Hematopoietic multipotent progenitor cell treated with erythropoietin and hydrocortisone succinate and interleukin-3 and kit ligand, for 8 days (in vitro differentiated cells): Measurements from ENCODE around the gene CTSC.

ENCODE experiments used
- DNase-seq: peaks from one replicate; pipeline ENCODE4 v3.0.0-alpha.2; 2015

CTSC gene

GRCh38 chr11:88315015-88315414, 22.5 kb downstream of the CTSC start:
- no peak for DNase-seq

DNA sequence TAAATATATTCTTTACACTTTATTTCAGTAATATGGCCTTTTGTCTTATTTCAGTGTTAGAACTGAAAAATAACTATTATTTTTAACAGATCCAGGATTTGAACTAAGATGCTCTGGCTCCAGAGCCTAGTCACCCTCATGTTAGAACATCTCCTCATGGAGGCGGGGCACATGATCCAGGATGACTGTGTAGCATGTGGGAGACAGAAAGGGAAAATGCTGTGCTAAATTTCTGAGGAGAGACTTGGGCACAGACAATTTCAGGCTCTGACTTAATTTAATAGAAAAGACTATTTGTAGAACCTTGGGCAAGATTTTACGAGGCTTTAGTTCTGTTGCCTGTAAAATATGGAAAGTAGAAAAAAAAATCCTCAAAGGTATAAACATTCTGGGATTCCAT, 24.1 kb downstream of the CTSC start:
- no peak for DNase-seq

GRCh38 chr11:88312628-88313027, 24.9 kb downstream of the CTSC start:
- peak; percentile 50 for DNase-seq

DNA sequence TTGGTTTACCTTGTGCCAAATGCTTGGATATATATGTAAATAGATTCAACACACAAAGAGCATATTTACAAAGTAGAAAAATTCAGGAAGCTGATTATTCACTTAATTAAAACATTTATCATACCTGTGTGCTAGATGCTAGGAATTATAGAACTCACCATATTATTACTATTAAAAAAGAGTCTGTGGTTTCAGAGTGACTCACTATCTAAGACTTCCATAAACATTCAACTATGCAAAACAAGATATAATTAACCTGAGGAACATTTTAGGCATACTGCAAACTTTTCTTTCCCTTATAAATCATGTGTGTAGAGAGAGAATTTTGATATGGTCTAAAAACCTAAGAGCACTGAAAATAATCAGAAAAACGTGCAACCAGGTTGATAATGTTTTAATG, 27.3 kb downstream of the CTSC start:
- no peak for DNase-seq

- DNase-seq: no peak
Measured at GRCh38 chr11:88308576-88308975, 29.0 kb downstream of the CTSC start.

GRCh38 chr11:88307749-88308425, 29.6 kb downstream of the CTSC start:
- no peak for DNase-seq

DNA sequence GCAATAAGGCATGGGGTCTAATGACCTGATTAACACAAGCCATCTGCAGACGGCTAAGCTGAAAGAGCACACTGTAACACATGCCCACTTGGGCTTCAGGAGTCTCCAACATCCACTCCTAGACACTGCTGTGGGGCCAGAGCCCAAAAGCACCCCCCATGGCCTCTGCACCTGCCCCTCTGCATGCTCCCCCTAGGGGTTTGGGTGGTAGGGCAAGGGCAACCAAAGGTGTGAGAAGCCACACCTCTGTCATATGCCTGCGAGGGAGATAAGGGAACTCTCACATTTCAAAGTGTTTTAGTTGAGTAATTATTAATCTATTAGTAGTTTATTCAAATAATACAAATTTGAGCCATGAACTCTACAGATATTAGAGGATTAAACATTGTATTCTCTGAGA, 30.8 kb downstream of the CTSC start:
- DNase-seq: no peak

DNA sequence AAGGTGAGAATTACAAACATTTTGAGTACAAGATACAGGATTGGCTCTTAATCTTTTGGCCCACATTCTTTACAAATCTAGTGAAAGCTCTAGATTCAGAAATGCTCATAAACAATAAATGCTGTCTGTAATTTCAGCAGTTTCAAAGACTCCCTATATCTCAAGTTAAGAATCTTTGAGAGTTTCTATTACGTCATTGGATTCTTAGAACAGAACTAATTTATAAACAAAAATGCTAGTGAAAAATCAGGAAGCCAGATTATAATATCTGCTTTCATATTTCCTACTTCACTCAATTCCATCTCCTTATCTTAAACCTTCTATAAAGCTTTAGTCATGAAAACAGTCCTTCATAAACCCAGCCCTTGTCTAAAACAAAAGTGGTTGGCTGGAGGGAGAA, 32.1 kb downstream of the CTSC start:
- DNase-seq: no peak

DNA sequence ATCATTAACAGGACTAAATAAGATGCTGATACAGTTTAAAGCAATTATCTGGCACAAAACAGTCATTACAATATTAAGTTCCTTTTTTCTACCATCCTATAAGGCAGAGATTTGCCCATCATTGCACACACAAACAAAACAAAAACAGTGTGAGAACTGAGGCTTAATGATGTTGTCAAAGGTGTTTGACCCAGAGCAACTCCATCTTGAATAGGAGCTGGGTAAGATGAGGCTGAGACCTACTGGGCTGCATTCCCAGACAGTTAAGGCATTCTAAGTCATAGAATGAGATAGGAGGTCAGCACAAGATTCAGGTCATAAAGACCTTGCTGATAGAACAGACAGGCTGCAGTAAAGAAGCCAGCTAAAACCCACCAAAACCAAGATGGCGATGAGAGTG, 33.2 kb downstream of the CTSC start:
- peak; percentile 3 for DNase-seq

DNA sequence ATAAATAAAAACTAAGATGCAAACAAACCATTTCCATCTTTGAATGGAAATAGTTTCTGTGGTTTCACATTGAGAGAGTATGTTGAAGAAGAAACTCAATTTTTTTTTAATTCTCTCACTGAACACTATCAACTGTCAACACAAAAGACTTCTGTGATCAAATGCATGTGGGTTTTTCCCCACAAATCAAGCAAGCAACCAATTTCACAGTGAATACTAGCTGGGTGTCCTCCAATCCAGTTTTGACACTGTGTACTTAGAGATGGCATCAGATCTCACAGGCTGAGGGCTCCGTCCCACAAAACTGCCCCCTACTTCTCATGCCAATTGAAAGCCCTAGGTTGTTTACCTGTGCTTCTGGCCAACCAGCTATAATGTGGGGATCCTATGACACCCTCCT, 34.5 kb downstream of the CTSC start:
- no peak for DNase-seq

GRCh38 chr11:88301488-88302140, 35.9 kb downstream of the CTSC start:
- no peak for DNase-seq

GRCh38 chr11:88300888-88301487, 36.5 kb downstream of the CTSC start:
- DNase-seq: no peak

DNA sequence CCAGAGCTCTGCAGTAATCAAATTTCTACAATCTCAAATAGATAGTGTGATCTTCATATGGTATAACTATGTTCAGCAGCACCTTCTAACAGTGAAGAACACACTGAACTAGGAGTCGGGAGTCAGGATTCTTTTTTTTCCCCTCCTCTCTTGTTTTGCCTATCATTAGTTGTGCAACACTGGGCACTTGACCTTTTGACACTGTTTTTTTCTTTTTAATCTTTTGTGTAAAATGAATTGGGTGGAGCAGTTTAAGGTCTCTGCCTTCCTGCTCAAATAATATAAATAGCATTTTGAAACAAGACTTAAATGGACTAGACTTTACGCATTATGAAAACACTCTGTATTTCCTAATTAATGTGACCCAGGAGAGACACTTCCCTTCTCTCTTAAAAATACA, 39.7 kb downstream of the CTSC start:
- no peak for DNase-seq

GRCh38 chr11:88297421-88297820, 40.1 kb downstream of the CTSC start:
- DNase-seq: no peak

GRCh38 chr11:88295028-88295427, 42.5 kb downstream of the CTSC start:
- DNase-seq: no peak

GRCh38 chr11:88293931-88294330, 43.6 kb downstream of the CTSC start:
- no peak for DNase-seq

- DNase-seq: peak; percentile 27
Measured at GRCh38 chr11:88292171-88292843, 45.2 kb downstream of the CTSC start.

DNA sequence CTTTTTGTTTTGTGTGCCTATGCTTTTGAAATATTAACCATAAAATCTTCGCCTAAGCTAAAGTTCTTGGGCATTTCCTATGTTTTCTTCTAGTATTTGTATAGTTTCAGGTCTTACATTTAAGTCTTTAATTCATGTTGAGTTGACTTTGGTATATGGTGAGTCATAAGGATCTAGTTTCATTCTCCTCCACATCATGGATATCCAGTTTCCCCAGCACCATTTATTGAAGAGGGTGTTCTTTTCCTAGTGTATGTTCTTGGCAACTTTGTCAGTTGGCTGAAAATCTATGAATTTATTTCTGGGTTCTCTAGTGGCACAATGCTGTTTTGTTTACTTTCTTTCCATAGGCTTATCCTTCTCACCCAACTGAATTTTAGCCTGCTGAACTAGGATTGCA, 49.0 kb downstream of the CTSC start:
- no peak for DNase-seq

DNA sequence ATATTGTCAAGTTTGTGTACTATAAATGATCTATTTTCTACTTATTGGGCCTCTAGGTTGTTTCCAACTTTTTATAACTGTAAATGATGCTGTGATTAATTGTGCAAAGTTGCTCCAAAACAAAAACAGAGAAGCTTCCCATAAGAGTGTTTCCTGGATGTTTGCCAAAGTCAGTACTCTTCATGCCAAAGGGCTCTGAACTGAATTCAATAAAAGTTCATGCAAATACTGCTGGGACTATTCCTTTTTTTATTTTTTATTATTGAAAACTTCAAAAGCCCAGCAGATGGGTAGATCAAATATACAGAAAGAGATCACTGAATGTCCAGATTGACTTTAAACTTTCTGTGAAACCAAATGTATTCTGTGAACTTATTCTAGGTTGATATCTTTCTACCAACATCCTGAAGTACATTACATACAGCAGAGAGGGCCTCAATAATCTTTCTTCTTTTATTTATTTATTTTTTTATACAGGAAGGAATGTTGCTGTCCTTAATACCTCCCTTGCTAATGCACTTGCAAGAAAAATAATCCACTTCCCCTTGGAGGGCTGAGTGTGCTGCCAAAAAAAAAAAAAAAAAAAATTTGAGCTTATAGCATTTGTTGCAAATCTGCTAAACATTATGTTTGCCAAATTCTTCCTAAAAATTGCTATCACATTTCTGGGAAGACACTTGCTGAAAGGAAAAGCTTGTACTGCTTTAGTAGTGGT, 53.0 kb downstream of the CTSC start:
- no peak for DNase-seq

- DNase-seq: no peak
Measured at GRCh38 chr11:88282747-88283515, 54.6 kb downstream of the CTSC start.

DNA sequence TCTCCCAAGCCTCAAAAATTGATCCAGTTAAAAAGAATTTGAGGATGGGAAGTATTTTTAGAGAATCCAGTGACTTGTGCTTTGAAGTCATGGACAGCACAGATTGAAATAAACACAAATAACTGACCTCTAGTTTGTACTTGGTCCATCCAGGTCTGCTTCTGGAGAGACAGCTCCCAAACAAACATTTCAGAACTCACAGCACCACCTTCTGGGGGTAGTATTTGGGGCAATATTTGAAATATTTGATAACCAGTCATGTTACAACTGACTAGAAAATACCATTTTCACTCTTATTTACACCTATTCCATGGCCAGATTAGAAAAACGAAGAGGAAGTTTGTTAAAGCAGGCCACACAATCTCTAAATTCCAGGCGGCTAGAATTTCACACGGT, 56.2 kb downstream of the CTSC start:
- peak; percentile 7 for DNase-seq

GRCh38 chr11:88280673-88281316, 56.7 kb downstream of the CTSC start:
- DNase-seq: no peak
